GM12878 (cell line): ENCODE data around the gene TTC19. TPM values are rescaled to one million over a fixed set of nuclear protein-coding genes. Genes with fewer than 3 reads are reported as not detected.

Source experiments
- ATAC-seq: fragments of 200-7000 bp; cut with Tn5 transposase; 3 replicates; pipeline ENCODE4 v1.9.1; 2020; ENCODE audit warnings: mild to moderate bottlenecking, moderate library complexity
- BruUV-seq: library from RNA; stranded (reverse); fragments of 400-500 nt; replicated peaks from 2 replicates; lab custom pipeline; 2021; lab: Mats Ljungman, UMichigan
- CTCF ChIA-PET: fragments of 300-600 bp; sonication (Branson Sonifier 250); formaldehyde crosslinking; extraction: SDS; loops from one replicate; lab custom pipeline; 2021; ENCODE audit warnings: inconsistent platforms; lab: Yijun Ruan, JAX
- POLR2A ChIA-PET: fragments of 350-600 bp; formaldehyde crosslinking; extraction: SDS; loops from one replicate; lab custom pipeline; 2021; ENCODE audit warnings: inconsistent platforms; lab: Charles Lee
- RAD21 ChIA-PET: fragments of 300-600 bp; sonication (Branson Sonifier 250); formaldehyde crosslinking; loops from one replicate; lab custom pipeline; 2023; ENCODE audit warnings: antibody characterized with exemption; ENCODE audit not compliant: unreplicated experiment; lab: Charles Lee
- SMC1A ChIA-PET: fragments of 300-600 bp; sonication (Branson Sonifier 250); formaldehyde crosslinking; loops from one replicate; lab custom pipeline; 2023; ENCODE audit not compliant: unreplicated experiment, uncharacterized antibody; lab: Charles Lee
- DNase-seq: peaks from one replicate; pipeline ENCODE4 v3.0.0-alpha.2; 2011; ENCODE audit warnings: low read depth, low spot score
- FAIRE-seq: peaks from 3 replicates; lab custom pipeline; 2011; peaks lifted over from hg19 to GRCh38; lab: Jason Lieb, UNC
- H2AFZ ChIP-seq: 2 replicates; pipeline ENCODE4 v1.6.0; 2011; ENCODE audit warnings: low read depth, low read length, control low read depth; ENCODE audit not compliant: control insufficient read depth
- H3K27ac ChIP-seq: 2 replicates; pipeline ENCODE4 v1.5.1; 2011; ENCODE audit warnings: control low read depth; ENCODE audit not compliant: control insufficient read depth, insufficient read depth
- H3K27me3 ChIP-seq, 2 experiments: replicated peaks in 1 of 2; 2 replicates each; pipeline versions ENCODE4 v1.6.0 to v1.6.1; 2011; ENCODE audit warnings: low read length in 1 of 2; ENCODE audit not compliant: control insufficient read depth in 2 of 2, insufficient read depth in 2 of 2
- H3K36me3 ChIP-seq, 2 experiments: 2 replicates each; pipeline ENCODE4 v1.5.1; 2011; ENCODE audit warnings: low read length in 1 of 2; ENCODE audit not compliant: control insufficient read depth in 2 of 2, insufficient read depth in 2 of 2
- H3K4me1 ChIP-seq: 2 replicates; pipeline ENCODE4 v1.6.1; 2011; ENCODE audit warnings: mild to moderate bottlenecking, low read length, moderate library complexity, mixed read lengths; ENCODE audit not compliant: control insufficient read depth, insufficient read depth
- H3K4me2 ChIP-seq: 2 replicates; pipeline ENCODE4 v1.6.0; 2011; ENCODE audit warnings: control low read depth; ENCODE audit not compliant: control insufficient read depth, insufficient read depth
- H3K4me3 ChIP-seq: fragments of 200-600 bp; sonication (generic); 2 replicates; pipeline ENCODE4 v1.5.1; 2016
- H3K79me2 ChIP-seq: 2 replicates; pipeline ENCODE4 v1.6.0; 2011; ENCODE audit warnings: low read length; ENCODE audit not compliant: control insufficient read depth, insufficient read depth
- H3K9ac ChIP-seq: 2 replicates; pipeline ENCODE4 v1.8.0; 2011; ENCODE audit warnings: low read length, control low read depth, mixed read lengths; ENCODE audit not compliant: control insufficient read depth, insufficient read depth
- H3K9me3 ChIP-seq: replicated peaks from 3 replicates; pipeline ENCODE4 v1.5.1; 2011; ENCODE audit warnings: mild to moderate bottlenecking, low read length; ENCODE audit not compliant: control insufficient read depth, insufficient read depth
- H4K20me1 ChIP-seq: 2 replicates; pipeline ENCODE4 v1.6.0; 2011; ENCODE audit not compliant: control insufficient read depth, insufficient read depth
- ATF7 ChIP-seq: fragments of 450-650 bp; IDR thresholded peaks from 2 replicates; pipeline ENCODE4 v1.6.1; 2016; ENCODE audit warnings: low read depth, mild to moderate bottlenecking
- ESRRA ChIP-seq: IDR thresholded peaks from 2 replicates; pipeline ENCODE4 v1.6.1; 2012; ENCODE audit warnings: mild to moderate bottlenecking, low read length, improper control_type of control experiment
- GABPA ChIP-seq: IDR thresholded peaks from 2 replicates; pipeline ENCODE4 v1.6.1; 2014; ENCODE audit warnings: antibody characterized with exemption, low read depth, mild to moderate bottlenecking, inconsistent platforms
- HDGF ChIP-seq: fragments of 450-650 bp; IDR thresholded peaks from 2 replicates; pipeline ENCODE4 v1.6.1; 2016; ENCODE audit warnings: antibody characterized with exemption
- MEF2B ChIP-seq: fragments of 450-650 bp; IDR thresholded peaks from 2 replicates; pipeline ENCODE4 v1.6.1; 2018; ENCODE audit warnings: mild to moderate bottlenecking, moderate library complexity; ENCODE audit not compliant: partially characterized antibody, poor library complexity, severe bottlenecking
- RAD21 ChIP-seq: IDR thresholded peaks from 2 replicates; pipeline ENCODE4 v1.6.1; 2011; ENCODE audit warnings: mild to moderate bottlenecking, low read depth, low read length, moderate library complexity; ENCODE audit not compliant: insufficient read depth
- TCF3 ChIP-seq: IDR thresholded peaks from 2 replicates; pipeline ENCODE4 v1.6.1; 2012; ENCODE audit warnings: low read depth, mild to moderate bottlenecking, low read length, borderline replicate concordance; ENCODE audit not compliant: insufficient read depth
- ZNF217 ChIP-seq: fragments of 450-650 bp; IDR thresholded peaks from 2 replicates; pipeline ENCODE4 v1.6.1; 2017; ENCODE audit warnings: antibody characterized with exemption, mild to moderate bottlenecking
- in situ Hi-C: fragments of 300-500 bp; cut with MboI; formaldehyde crosslinking; loops from 9 replicates; pipeline ENCODE4 v1.14.3; 2018; ENCODE audit warnings: mixed read lengths
- intact Hi-C: fragments of 100-400 bp; cut with micrococcal nuclease; formaldehyde crosslinking; loops from one replicate; pipeline ENCODE4 v1.14.2; 2022; ENCODE audit not compliant: unreplicated experiment
- polyA plus RNA-seq, 11 experiments: library from polyadenylated mRNA; depleted of rRNA in 4 of 11; unstranded in 6 of 11; stranded (reverse) in 5 of 11; fragments of >200 nt; fragmentation: Nextera tagmentation in 4 of 11; fragmentation: Illumina TruSeq in 1 of 11; extraction: Ambion mirVana in 4 of 11; extraction: Trizol in 1 of 11; gene quantifications; 1 replicate in 1 of 11; 2 replicates in 10 of 11; pipeline versions ENCODE4 v1.2.1 to v1.2.3, GENCODE V29; 2011 to 2016; ENCODE audit warnings: inconsistent platforms in 2 of 11, missing spikeins in 2 of 11, low read depth in 1 of 11
- total RNA-seq, 4 experiments: library from RNA; depleted of rRNA in 3 of 4; stranded (reverse); fragments of >200 nt in 3 of 4; fragmentation: Illumina TruSeq in 1 of 4; extraction: Trizol in 1 of 4; gene quantifications; 2 replicates each; pipeline versions ENCODE4 v1.2.1 to v1.2.3, GENCODE V29; 2013 to 2021

The TTC19 gene
- total and polyA plus RNA-seq, 10 of the 15 experiments (the other 5 are each of a cell fraction or from before 2014, with no cell fraction given) = 5.3 to 29.8 (median 20.1) TPM

DNA sequence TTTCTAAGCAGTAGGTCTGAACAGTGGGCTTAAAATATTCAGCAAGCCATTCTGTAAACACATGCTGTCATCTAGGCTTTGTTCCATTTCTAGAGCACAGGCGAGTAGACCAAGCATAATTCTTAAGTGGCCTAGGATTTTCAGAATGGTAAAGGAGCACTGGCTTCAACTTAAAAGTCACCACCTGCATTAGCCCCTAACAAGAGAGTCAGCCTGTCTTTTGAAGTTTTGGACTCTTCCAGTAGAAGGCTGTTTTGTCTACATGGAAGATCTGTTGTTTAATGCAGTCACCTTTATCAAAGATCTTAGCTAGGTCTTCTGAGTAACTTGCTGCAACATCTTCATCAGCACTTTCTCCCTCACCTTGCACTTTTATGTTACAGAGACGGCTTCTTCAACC, 36.6 kb downstream of the TTC19 start (continued):
- TF ChIP-seq ATF7 (no peak), RAD21 (no peak), GABPA (no peak), HDGF (no peak)

GRCh38 chr17:16037636-16038035, 38.0 kb downstream of the TTC19 start:
- ChIA-PET POLR2A (no interaction called here), SMC1A (interaction anchor here (1.0 to 1.1 kb wide), 2 partner anchors 19 to 25 kb away, joined by 3 read pairs; no protein-coding TSS in a partner anchor), RAD21 (no interaction called here), CTCF (interaction anchor here (0.7 kb wide), 1 partner anchor 38 kb away, joined by 3 read pairs; the partner anchor contains the start of genes TTC19 and ZSWIM7)
- Histone ChIP-seq H3K4me3 (no peak overlapping the region), H3K9ac (no peak overlapping the region), H3K4me2 (no peak overlapping the region), H3K27me3 (no peaks in the 10 kb centered on the region), H3K27ac (no peak overlapping the region), H3K36me3 (peaks cover 7 to 53% of the 10 kb centered on the region in 2 experiments), H3K9me3 (no peaks in the 10 kb centered on the region; the same call in 2 of the 3 replicates), H4K20me1 (no peaks in the 10 kb centered on the region), H3K79me2 (no peaks in the 10 kb centered on the region), H2AFZ (no peak overlapping the region), H3K4me1 (no peaks in the 10 kb centered on the region)
- BruUV-seq = no TSS peak
- DNase-seq (no peak), ATAC-seq (no peak), FAIRE-seq (no peak)
- TF ChIP-seq TCF3 (no peak), ZNF217 (no peak), ESRRA (no peak), MEF2B (no peak)
- in situ Hi-C loops = no loop called here
- intact Hi-C loops = no loop called here
